Activated naive CD8-positive, alpha-beta T cell (primary cell): ENCODE measurements around the gene TGM1.
"Not testable (repeated sequence)": the region's sequence is repeated elsewhere in the genome, so short reads cannot be mapped to it uniquely, and the experiment has no call there.

ENCODE experiments used
- H3K27ac Mint-ChIP-seq: one replicate; pipeline ENCODE4 v1.8.0; 2021; ENCODE audit warnings: mixed read lengths
- H3K27me3 Mint-ChIP-seq: one replicate; pipeline ENCODE4 v1.8.0; 2021; ENCODE audit warnings: mixed read lengths
- H3K36me3 Mint-ChIP-seq: one replicate; pipeline ENCODE4 v1.8.0; 2021; ENCODE audit warnings: mixed read lengths
- H3K4me1 Mint-ChIP-seq: one replicate; pipeline ENCODE4 v1.8.0; 2021; ENCODE audit warnings: low read depth, mixed read lengths
- H3K4me3 Mint-ChIP-seq: one replicate; pipeline ENCODE4 v1.8.0; 2021; ENCODE audit warnings: mild to moderate bottlenecking, mixed read lengths
- H3K9me3 Mint-ChIP-seq: one replicate; pipeline ENCODE4 v1.8.0; 2021; ENCODE audit warnings: low read depth, mixed read lengths

Gene TGM1

DNA sequence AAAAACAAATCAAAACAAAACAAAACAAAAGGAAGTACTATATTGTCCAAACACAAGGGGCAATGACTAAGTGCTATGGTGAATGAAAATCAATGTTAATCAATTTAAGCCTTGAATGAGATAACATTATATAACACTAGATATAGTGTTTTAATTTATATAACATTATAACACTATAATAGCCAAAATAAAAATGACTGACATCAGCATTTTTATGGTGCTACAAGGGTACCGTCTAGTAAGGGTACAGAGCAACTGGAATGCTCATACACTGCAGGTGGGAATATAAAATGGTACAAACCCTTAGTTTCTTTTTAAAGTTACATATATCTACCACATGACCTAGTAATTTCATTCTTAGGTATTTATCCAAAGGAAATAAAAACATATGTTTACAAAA, 36.5 kb downstream of the TGM1 start:
- H3K4me1 Mint-ChIP-seq, result peaks cover 25% of the 10 kb centered on the region
- no peaks in the 10 kb centered on the region for H3K9me3 Mint-ChIP-seq
- no peak overlapping the region for H3K27ac Mint-ChIP-seq
- no peak overlapping the region for H3K4me3 Mint-ChIP-seq
- no peaks in the 10 kb centered on the region for H3K27me3 Mint-ChIP-seq
- no peaks in the 10 kb centered on the region for H3K36me3 Mint-ChIP-seq

GRCh38 chr14:24224618-24225071, 38.3 kb downstream of the TGM1 start:
- H3K36me3 Mint-ChIP-seq, result peaks cover under 1% of the 10 kb centered on the region
- H3K4me1 Mint-ChIP-seq, result peaks cover 19% of the 10 kb centered on the region
- H3K9me3 Mint-ChIP-seq, result no peaks in the 10 kb centered on the region
- H3K27ac Mint-ChIP-seq, result no peak overlapping the region
- H3K27me3 Mint-ChIP-seq, result no peaks in the 10 kb centered on the region
- H3K4me3 Mint-ChIP-seq, result no peak overlapping the region

GRCh38 chr14:24222987-24223386, 40.0 kb downstream of the TGM1 start:
- H3K27ac Mint-ChIP-seq, H3K27me3 Mint-ChIP-seq: not testable (repeated sequence)

DNA sequence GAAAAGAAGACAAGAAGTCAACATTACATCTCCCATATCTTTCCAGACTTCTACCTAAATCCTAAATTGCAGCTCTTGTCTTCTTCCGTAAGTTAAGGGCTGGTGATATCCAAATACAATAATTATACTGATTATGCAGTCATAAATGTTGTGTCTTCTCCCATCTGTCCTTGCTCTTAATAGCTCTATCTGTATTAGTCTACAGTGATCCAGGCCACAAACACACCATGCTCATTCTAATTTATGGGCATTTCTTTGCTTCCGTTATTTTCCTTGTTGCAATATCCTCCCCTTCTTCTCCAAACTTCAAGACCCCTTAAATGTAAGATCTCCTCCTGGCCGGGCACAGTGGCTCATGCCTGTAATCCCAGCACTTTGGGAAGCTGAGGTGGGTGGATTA, 43.5 kb downstream of the TGM1 start:
- Mint-ChIP-seq H3K27me3 (no peaks in the 10 kb centered on the region), H3K4me1 (peaks cover 21% of the 10 kb centered on the region), H3K36me3 (peaks cover 3% of the 10 kb centered on the region), H3K27ac (no peak overlapping the region), H3K4me3 (no peak overlapping the region), H3K9me3 (no peaks in the 10 kb centered on the region)

More at GRCh38 chr14:24222987-24223386, 40.0 kb downstream of the TGM1 start:
- H3K4me1 Mint-ChIP-seq, result peaks cover 20% of the 10 kb centered on the region
- not testable (repeated sequence) for H3K4me3 Mint-ChIP-seq, H3K36me3 Mint-ChIP-seq, H3K9me3 Mint-ChIP-seq

DNA sequence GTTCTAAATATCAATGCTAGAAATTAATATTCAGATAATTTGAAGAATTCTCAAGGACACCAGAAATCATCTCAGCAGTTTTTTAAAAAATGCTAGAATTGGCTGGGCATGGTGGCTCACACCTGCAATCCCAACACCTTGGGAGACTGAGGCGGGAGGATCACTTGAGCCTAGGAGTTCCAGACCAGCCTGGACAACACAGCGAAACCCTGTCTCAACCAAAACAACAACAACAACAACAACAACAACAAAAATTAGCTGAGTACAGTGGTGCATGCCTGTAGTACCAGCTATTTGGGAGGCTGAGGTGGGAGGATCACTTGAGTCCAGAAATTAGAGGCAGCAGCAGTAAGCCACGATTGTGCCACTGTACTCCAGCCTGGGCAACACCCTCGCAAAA, 43.9 kb downstream of the TGM1 start:
- H3K27me3 Mint-ChIP-seq, result no peaks in the 10 kb centered on the region

DNA sequence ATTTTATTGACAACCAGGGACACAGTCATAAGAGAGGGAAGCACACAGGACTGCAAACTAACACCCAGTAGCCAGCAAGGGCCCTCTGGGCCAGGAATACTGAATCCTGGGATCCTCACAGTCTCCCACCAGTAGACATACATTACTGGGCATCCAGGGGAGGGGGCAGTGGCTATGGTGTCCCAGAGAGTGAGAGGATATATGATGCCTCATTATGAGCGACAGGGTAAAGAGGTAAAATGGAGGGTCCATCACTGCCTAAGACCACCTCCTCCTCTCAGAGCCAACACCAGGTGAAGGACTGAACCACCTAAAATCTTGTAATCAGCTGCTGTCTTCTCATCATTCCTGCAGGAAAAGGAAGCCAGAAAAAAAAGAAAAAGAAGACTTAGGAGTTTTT, 46.1 kb downstream of the TGM1 start:
- not testable (repeated sequence) for H3K4me3 Mint-ChIP-seq, H3K9me3 Mint-ChIP-seq, H3K36me3 Mint-ChIP-seq, H3K27me3 Mint-ChIP-seq
- Mint-ChIP-seq H3K27ac (peak overlapping the region; percentile 10), H3K4me1 (peaks cover 41% of the 10 kb centered on the region)

More for the DNA sequence above, 43.9 kb downstream of the TGM1 start:
- Mint-ChIP-seq H3K9me3 (no peaks in the 10 kb centered on the region), H3K4me3 (no peak overlapping the region), H3K4me1 (peaks cover 24% of the 10 kb centered on the region), H3K36me3 (peaks cover 3% of the 10 kb centered on the region), H3K27ac (no peak overlapping the region)

DNA sequence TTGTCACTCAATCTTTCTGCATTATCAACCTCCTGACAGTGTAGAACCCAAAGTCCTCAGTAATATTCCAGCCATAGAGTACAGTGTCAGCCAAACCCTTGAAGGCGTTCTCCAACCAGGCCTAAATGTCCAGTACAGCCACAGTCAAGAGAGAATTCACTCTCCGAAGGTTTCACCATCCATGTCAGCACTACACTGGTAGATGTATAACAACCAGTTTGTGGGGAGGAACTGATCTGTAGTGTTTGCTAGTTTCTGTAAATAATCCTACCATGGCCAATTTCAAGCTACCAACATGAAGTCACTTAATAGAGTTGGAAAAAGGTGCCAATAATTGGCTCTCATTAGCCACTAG, 46.7 kb downstream of the TGM1 start:
- H3K27ac Mint-ChIP-seq, result peak overlapping the region; percentile 92
- H3K27me3 Mint-ChIP-seq, result no peaks in the 10 kb centered on the region
- peak overlapping the region; percentile 94 for H3K4me3 Mint-ChIP-seq
- H3K9me3 Mint-ChIP-seq, result no peaks in the 10 kb centered on the region
- H3K36me3 Mint-ChIP-seq, result peaks cover 6% of the 10 kb centered on the region
- H3K4me1 Mint-ChIP-seq, result peaks cover 46% of the 10 kb centered on the region

- Mint-ChIP-seq H3K36me3 (peaks cover 6% of the 10 kb centered on the region), H3K4me1 (peaks cover 50% of the 10 kb centered on the region), H3K27ac (peak within 1 kb of the TSS; percentile 92), H3K27me3 (no peaks in the 10 kb centered on the region), H3K9me3 (no peaks in the 10 kb centered on the region), H3K4me3 (peak within 1 kb of the TSS; percentile 94)
Observed at GRCh38 chr14:24215495-24216344, 47.3 kb downstream of the TGM1 start, which contains the start of gene MDP1. MDP1 (minus strand) TSS chr14:24216066; CDS start chr14:24215955, 111 bp downstream.

- Mint-ChIP-seq H3K9me3 (no peaks in the 10 kb centered on the region), H3K27ac (peak overlapping the region; percentile 97), H3K4me3 (peak overlapping the region; percentile 94), H3K27me3 (no peaks in the 10 kb centered on the region), H3K36me3 (peaks cover 5% of the 10 kb centered on the region), H3K4me1 (peaks cover 57% of the 10 kb centered on the region)
Observed at GRCh38 chr14:24213866-24214662, 48.9 kb downstream of the TGM1 start.

- H3K9me3 Mint-ChIP-seq, result no peaks in the 10 kb centered on the region
- peak within 1 kb of the TSS; percentile 94 for H3K4me3 Mint-ChIP-seq
- peak within 1 kb of the TSS; percentile 97 for H3K27ac Mint-ChIP-seq
- H3K36me3 Mint-ChIP-seq, result peaks cover 8% of the 10 kb centered on the region
- H3K27me3 Mint-ChIP-seq, result no peaks in the 10 kb centered on the region
- H3K4me1 Mint-ChIP-seq, result peaks cover 60% of the 10 kb centered on the region
Observed at GRCh38 chr14:24212924-24213865, 49.8 kb downstream of the TGM1 start, which contains the start of gene CHMP4A. CHMP4A (minus strand) TSS chr14:24213488; CDS start chr14:24213439, 49 bp downstream.

DNA sequence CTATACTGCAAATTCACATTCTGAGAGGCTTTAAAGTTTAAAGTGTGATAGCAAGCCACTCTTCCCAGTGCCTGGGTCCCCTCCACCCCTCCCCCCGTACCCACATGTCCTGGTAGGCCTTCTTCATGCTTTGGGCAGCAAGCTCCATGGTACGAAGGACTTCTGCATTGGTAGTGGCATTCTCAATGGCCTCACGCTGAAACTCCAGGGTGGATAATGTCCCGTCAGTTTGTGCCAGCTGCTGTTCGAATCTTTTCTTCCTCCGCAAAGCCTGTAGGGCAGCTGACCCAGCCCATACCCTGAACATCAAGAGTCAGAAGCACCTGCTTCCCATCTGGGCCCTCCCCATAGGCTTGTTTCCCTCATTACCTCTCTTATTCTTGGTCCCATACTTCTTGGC, 51.7 kb downstream of the TGM1 start:
- H3K27me3 Mint-ChIP-seq, result no peaks in the 10 kb centered on the region
- no peaks in the 10 kb centered on the region for H3K9me3 Mint-ChIP-seq
- peaks cover 8% of the 10 kb centered on the region for H3K36me3 Mint-ChIP-seq
- H3K4me3 Mint-ChIP-seq, result peak overlapping the region; percentile 94
- H3K4me1 Mint-ChIP-seq, result peaks cover 70% of the 10 kb centered on the region
- peak overlapping the region; percentile 97 for H3K27ac Mint-ChIP-seq

- Mint-ChIP-seq H3K9me3 (no peaks in the 10 kb centered on the region), H3K27ac (peak overlapping the region; percentile 74), H3K36me3 (peaks cover 15% of the 10 kb centered on the region), H3K27me3 (no peaks in the 10 kb centered on the region), H3K4me1 (peaks cover 52% of the 10 kb centered on the region), H3K4me3 (no peak overlapping the region)
Observed at GRCh38 chr14:24207625-24208024, 55.4 kb downstream of the TGM1 start.

- Mint-ChIP-seq H3K27me3 (no peaks in the 10 kb centered on the region), H3K27ac (peak overlapping the region; percentile 74), H3K4me1 (peaks cover 50% of the 10 kb centered on the region), H3K4me3 (no peak overlapping the region), H3K9me3 (no peaks in the 10 kb centered on the region), H3K36me3 (peaks cover 18% of the 10 kb centered on the region)
Observed at GRCh38 chr14:24207104-24207551, 55.8 kb downstream of the TGM1 start.
